HG03571 (cell line): ENCODE data around the gene INTS11.

Experiments
- ATAC-seq: cut with Tn5 transposase; IDR thresholded peaks from one replicate; pipeline ENCODE4 v1.9.1; 2021; ENCODE audit not compliant: unreplicated experiment

The INTS11 gene

DNA sequence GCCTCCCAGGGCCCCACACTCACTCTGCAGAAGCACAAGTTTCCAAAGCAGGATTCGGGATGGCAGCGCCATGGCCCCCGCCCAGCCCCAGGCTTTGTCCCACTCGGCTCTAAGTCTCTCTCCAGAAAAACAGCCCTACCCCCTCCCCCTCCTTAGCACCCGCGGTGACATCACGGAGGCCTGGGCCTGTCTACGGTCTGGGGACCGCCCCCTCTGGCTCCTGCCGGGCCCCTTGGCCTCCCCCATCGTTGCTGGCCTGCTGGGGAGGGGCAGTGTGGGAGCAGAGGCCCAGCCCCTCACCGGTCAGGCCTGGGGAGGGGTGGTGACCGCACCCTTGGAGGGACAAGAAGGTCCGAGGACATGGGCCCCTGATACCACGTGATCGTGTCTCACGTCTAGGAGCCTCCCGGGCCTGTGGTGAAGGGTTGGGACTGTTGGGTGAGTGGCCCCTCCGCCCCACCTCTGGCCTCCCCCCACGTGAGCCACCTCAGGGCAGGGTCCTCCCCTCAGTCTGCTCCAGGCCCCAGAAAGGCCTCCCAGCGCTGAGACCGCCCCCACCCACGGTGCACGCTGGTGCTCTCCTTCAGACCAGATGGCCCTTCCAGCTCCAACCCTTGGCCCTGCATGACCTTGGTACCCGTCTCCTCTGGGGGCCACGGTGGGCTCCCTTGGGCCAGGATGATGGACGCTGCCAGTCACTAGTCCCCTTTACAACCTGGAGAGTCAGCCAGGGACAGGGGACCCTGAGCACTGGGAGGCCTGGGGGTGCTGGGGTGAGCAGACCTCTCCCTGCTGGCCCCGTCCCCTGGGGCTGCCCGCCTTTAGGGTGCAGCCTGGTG lies 34.2 kb upstream of the INTS11 start, which contains the start of gene MXRA8:
Gene MXRA8, minus strand, starts transcription at position 123 of the 839 bp plus-strand sequence. Its CDS starts 51 bp downstream, at position 72.
- ATAC-seq = no peak

DNA sequence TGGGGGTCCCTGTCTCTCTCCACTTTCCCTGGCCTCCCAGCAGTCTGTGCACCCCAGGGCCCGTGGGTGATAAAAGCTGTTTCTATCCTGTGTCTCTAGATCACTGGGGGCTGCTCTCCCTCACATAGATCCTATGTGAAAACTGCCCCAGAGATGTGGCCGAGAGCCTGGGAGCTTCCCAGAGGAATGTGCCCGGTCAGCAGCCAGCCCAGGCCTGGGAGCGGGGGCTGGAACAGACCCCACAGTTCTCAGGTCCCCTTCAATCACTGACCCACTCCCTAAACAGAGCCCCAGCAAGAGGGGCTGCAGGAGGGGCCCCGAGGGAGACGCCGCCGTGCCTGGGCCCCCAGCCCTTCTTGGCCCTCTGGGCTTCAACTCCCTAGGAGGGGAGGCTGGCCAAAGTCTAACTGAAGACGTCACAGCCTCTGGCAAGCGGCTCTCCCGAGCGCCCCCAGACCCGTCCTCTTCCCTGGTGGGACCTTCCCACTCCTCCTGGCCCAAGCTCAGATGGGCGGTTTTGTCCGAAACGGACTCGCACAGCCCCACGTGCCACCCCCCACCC lies 33.5 kb upstream of the INTS11 start:
- ATAC-seq = no peak

DNA sequence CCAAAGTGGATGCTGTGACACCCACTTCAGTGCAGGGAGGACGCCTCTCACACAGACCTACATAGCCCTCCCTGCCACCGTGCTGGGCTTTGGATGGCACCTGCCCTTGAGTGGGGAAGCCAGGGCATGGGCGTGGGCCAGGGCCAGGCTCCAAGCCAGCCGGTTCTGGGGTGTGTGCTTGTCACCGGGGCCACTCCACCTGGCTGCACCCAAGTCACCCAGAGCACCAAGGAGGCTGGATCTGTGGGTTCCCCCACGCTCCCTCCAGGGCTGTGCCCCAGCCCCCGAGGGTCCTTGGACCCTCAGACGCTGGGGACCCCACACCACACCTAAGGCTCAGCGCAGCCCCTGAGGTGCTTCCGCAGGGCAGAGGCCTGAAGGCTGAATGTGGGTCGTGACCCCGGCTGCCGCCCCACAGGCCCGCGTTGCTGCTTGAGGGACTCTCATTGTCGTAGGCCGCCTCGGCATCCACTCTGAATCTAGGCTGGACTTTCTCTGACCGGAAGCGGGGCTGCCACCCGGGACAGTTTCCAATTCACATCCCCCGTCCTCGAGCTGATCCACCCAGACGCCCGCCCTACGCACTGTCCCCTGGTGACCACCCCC lies 32.4 kb upstream of the INTS11 start:
- ATAC-seq = no peak

DNA sequence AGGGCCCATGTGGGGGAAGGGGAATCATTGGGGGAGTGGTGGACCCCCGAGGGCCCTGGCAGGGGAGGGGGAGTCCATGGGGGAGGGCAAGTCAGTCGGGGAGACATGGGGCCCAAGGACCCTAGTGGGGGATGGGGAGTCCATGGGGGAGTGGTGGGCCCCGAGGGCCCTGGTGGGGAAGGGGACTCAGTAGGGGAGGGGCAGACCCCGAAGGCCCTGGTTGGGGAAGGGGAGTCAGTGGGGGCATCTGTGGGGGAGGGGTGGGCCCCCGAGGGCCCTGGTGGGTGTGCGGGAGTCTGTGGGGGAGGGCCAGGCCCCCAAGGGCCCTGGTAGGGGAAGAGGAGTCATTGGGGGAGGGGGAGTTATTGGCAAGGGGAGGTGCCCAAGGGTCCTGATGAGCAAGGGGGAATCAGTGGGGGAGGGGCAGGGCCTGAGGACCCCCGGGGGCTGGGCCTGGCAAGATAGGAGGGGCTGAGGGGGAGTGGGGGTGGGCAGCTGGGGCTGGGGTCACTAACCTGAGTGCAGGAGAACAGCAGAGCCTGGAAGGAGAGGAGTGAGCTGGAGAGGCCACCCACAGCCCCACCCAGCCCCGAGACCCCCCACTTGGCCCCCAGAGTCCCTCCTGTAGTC lies 31.8 kb upstream of the INTS11 start:
- ATAC-seq = no peak

DNA sequence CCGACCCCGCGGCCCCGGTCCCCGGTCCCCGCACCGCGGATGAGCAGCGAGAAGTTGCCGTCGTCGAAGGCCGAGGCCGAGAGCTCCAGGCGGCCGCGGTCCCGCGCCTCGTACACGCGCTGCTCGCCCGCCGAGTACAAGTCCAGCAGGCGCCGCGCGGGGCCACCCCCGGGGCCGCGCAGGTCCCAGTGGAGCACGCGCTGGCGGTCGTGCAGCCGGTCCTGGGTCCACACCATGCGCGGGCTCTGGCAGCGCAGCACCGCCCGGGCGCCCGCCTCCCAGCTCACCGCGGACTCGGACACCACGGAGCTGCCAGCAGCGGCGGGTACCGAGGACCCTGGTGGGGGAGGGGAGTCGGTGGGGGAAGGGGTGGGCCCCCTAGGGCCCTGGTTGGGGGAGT lies 31.0 kb upstream of the INTS11 start:
- ATAC-seq = no peak

DNA sequence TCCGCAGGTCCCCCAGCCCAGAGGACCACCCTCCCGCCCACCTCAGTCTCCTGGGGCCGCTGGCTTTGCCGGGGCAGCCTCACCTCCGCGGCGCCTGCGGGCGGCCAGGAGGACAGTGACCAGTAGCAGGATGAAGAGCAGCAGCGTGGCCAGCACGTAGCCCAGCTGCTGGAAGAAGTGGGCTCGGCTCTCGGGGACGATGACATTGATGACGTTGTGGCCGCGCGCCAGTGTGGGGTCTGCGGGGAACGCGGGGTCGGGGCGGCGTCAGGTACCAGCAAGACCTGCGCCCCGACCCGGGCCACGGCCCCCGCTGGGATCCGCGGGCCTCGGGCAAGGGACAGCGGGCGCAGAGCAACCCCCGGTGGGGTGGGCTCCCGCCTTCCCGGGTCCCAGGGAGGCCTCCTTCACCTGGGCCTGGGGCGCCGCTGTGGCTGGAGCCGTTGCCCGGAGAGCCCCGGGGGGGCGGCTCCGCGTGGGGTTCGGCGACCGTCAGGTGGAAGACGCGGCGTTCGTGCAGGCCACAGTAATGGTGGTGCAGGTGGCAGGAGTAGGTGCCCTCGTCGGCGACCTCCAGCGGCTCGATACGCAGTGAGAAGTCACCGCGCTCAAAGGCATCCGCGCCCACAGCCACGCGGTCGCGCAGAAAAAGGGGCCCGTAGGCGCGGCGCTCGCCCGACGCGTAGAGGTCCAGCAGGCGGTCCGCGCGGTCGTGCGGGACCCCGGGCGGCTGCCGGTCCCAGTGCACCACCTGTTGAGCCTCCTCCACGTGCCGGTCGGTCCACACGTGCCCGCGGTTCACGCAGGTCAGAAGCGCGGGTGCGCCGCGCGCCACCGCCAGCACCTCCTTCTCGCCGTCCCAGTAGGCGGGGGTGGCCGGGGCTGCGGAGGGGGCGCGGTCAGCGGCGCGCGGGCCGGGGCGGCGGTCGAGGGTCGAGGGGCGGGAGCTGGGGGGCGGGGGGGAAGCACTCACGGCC lies 30.1 kb upstream of the INTS11 start:
- ATAC-seq = no peak

DNA sequence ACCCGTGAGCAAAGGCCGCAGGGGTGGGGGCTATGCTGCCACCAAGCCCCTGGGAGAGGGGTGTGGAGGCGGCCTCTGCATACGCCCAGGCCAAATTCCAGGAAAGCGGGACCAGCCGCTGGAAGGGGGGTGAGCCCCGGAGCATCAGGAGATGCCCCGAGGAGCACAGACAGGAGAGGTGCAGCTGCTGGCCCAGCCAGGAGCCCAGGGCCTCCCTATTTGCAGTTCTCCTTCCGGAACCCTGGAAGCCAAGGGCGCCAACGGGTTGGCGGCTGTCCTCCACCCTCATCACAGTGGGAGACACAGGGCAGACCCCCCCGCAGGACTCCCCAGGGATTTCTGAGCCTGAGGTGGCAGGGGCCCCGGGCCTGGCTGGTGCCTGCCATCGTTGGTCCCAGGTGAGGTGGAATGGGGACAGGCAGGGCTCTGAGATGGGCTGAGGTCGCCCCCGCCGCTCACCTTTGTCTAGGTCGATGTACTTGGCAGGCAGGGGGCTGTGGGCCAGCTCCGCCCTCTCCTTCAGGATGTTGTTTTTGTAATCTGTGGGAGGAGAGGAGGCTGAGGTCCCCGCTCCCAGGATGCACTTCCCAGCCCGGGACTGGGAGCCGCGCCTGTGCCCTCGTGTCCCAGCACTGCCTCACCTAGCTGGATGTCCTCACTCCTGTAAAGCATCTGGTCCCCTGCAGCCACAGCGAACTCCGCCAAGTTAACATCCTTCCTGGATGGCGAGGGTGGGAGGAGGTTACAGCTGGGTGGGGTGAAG lies 29.1 kb upstream of the INTS11 start:
- no peak for ATAC-seq

DNA sequence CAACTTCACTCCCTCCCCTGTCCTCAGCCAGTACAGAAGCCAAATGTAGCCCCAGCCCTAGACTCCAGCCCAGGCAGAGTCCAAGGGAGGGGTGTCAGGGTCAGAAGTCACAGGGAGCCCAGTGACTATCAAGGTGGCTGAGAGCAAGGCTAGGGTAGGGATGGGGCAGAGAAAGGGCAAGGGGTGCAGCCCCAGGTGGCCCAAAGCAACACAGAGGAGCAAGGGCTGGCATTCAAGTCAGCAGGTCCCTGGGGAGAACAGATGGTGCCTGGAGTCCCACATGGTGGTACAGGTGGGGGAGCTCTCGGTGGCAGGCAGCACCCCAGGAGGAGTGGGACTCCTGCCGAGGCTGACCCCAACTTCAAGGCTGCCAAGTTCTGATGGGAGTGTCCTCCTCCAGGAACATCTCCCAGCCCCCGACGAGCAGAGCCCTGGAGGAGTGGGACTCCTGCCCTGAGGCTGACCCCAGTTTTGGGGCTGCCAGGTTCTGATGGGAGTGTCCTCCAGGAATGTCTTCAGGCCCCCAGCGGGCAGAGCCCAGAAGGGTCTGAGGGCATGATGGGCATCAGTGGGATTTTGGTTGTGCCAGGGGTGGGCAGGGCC lies 28.4 kb upstream of the INTS11 start:
- no peak for ATAC-seq

DNA sequence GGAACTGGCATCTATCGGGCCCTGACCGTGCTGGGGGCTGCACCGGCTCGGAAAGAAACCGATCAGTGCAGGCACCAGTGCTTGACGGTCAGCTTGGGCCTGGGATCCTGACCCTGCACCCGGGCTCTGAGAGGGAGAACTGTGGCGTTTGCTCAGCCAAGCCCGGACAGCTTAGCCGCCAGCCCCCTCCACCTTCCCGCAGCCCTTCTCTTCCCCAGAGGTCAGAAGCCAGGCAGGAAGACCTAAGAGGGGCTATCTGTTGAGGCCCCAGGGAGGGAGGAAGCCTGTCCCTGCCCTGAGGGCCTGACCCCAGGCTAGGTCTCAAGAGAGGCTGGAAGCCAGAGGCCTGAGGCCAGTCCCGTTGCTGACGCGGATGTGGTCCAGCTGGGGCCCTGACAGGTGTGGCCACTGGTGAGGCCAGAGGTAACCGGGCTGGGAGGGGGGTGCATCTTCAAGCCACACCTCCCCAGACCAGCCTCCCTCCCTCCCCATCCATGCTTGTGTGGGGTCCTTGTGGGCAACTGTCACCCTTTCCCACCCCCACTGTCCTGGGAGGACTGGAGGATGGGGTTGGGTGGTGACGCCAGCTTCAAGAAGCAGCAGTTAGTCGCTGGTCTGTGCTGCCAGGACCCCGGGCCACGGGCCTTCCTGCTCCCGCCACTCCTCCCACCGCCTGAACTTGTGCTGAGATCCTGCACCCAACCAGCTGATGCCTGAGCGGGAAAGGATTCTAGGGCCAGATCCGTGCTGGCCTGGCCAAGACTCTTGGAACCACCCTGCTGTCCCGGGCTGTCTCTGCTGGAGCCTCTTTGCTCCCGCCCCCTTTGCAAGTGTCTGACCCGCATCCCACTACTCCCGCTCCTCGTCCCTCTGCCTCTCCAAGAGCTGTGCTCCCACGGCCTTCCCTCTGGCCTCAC lies 27.3 kb upstream of the INTS11 start:
- no peak for ATAC-seq

DNA sequence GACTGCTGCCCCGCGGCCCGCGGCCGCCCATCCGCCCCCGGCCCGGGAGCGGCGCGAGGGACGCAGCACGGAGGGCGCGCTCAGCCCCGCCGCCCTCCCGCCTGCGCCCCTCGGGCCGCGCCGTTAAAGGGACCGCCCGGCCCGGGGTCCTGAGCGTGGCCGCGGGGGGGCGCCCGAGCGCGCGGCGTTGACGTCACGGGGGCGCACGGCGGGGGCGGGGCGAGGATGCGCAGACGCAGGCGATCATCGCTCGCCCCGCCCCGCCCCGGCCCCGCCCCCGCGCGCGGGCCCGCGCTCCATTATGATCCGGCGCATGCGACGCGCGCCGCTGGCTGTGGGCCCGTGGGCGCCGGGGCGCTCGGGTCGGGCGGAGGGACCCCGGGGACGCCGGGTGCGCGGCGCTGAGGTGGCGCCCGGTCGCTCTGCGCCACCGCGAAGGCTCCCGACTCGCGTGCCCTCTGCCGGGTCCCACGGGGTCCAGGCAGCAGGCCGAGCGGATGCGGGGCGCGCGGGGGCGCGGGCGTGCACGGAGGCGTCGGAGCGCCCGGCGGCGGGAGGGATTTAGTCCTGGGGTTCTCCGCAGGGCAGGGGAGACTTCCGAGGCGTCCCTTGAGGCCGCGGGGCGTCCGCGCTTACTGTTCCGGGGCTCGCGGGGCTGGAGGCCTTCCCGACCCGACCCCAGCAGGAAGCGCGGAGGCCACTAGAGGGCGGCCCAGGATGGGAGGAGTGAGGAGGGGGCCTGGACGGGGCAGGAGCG lies 25.0 kb upstream of the INTS11 start, which contains the start of gene DVL1:
Gene DVL1, minus strand, starts transcription at position 163 of the 757 bp plus-strand sequence. CDS start 353 bp downstream, outside the sequence.
- peak; percentile 61 for ATAC-seq

DNA sequence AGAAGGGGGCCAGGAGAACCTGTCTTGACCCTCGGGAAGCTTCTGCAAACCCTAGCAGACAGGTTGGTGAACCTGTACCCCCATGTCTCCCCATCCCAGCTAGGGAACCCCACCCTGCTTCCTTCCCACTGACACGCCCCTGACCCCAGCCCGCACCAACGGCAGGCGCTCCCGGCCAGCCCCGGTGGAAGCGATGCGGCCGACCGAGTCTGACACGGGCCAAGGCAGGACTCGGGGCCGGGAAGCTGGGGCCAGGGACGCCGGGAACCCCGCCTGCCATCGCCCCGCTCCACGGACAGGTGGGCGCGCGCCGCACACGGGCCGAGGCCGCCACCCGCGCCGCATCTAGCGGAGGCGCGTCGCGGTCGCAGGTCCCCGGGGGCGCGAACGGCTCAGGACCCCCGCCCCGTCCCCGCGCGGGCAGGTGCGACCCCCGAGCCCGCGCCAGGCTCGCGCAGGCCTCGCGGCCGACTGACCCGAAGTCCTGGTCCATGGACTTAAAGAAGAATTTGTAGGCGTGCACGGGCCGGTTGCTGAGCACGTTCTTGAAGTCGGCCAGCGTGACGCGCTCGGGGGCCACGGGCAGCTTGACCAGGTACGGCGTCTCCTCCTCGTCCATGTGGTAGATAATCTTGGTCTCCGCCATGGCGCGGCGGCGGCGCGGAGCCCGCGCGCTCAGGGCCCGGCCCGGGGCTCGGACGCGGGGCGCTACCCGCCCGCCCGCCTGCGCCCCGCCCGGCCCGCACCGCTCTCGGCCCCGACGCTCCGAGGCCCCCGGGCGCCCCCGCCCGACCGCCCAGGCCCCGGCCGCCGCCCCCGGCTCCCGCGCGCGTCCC lies 24.2 kb upstream of the INTS11 start:
- peak; percentile 36 for ATAC-seq

DNA sequence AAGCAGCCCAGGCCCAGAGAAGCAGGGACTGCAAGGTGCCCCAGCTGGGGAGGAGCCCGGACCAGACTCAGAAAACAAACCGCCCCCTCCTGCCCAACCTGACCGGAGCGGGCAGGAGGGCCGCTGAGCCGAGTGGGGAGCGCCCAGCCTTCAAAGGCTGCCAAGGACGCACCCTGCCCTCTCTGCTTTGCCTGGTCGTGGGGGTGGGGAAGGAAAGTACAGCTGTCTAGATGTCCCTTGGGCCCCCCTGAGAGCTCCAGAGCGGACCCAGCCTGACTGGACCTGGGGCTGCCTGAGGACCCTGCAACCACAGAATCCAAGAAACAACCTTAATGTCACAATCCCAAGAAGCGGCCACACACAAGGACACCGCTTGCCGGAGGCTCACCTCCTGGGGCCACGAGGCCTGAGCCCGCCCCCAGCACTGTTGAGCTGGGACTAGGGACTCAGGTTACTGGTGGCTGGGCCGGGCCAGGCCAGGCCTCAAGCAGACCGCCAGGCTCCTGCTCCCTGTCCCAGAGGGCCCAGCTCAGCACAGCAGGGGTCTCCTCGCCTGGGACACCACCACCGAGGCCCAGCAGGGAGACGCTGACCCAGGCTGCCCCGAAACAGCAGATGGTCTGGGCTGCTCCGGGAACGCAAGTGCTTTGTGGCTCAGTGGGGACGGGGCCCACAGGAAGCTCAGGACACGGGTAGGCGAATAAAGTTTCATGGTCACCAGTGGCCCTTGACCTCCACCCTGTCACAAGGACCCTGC lies 23.4 kb upstream of the INTS11 start:
- no peak for ATAC-seq

DNA sequence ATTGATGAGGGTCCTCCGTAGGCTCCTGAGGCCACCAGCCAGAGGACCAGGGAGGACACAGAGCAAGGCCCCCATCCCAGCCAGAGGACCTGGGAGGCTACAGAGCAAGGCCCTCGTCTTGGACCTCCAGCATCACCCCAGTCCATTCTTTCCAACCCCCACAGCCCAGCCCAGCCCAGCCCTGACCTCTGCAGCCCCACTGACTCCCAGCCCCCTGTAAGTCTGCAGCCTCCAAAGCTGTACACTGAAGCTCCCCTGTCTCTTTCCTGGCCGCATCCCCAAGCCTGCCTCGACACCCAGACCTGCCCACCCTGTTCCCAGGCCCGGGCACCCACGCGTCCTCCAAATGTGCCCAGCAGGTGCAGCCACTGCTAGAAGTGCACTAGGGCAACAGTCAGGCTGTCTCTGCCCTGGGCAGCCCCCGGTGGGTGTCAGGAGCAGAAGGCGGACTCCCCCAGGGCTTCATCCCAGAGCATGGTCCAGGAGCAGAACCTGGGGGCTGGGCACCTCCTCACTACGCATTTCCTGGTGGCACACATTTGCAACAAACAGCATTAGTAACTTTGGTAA lies 22.7 kb upstream of the INTS11 start:
- no peak for ATAC-seq

DNA sequence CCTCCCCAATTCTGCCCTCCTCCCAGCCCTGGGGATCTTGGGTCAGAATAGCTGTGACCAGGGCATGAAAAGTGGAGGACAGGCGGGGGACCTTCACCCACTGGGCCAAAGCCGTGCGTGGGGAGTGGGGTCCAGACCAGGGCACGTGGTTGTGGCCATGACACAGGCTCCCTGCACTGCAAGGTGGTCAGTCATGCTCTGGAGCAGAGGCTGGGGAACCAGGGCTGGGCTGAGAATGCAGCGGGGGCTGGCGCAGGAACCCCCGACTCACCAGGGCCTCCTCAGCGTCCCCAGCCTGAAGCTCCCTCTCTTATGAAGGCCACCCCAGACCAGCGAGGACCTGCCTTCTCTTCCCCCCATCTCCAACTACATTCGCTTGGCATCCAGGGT lies 22.0 kb upstream of the INTS11 start:
- ATAC-seq = no peak

DNA sequence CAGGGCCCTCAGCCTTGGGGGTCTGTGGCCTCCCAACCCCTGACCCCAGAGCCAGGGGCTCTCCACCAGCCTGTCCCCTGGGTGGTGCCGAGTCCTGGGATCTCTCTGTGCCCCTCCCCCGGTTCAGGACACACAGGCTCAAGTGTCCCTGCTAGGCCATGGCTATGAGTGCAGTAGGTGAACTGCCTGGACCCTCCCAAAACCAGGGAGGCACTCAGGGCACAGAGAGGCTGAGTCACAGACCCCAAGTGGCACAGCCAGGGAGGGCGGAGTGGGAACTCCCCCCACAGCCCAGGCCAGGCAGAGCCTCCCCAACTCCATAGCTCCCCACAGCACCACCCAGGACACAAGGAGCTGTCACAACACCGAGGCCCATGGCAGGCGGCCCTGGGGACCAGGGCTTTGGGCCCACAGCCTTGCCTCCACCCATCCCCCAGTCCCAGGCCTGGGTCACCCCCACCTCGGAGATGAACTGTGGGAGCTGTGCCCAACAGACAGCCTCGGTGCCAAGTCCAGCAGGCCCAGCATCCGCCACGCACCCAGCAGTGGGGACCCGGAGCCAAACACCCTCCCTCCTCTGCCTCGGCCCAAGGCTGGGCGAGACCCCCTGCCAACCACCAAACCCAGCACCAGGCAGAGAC lies 21.5 kb upstream of the INTS11 start:
- ATAC-seq = no peak
